ENCODE data around the gene UBR3.

The UBR3 gene

GRCh38 chr2:169823996-169824372 is 3.3 kb upstream of the UBR3 start:
- Histone ChIP-seq H3K27ac (ENCODE audit: low read length) (no peak overlapping the region; the same call in 1 of the 2 replicates), H3K27me3 (ENCODE audit: low read depth, low read length) (no peaks in the 10 kb centered on the region), H3K9ac (ENCODE audit: low read length) (peak overlapping the region; percentile 74), H3K4me3 (ENCODE audit: low read length) (peak overlapping the region; percentile 93), H2AFZ (ENCODE audit: low read depth, low read length) (peak overlapping the region; percentile 81; the same call in 1 of the 2 replicates), H3K9me3 (ENCODE audit: insufficient read depth, low read length) (no peaks in the 10 kb centered on the region), H4K20me1 (ENCODE audit: insufficient read depth, low read length) (peaks cover 11% of the 10 kb centered on the region), H3K36me3 (replicated peaks; ENCODE audit: low read depth, low read length) (peaks cover 25% of the 10 kb centered on the region), H3K79me2 (ENCODE audit: low read length) (peaks cover 59% of the 10 kb centered on the region), H3K4me1 (ENCODE audit: low read length) (peaks cover 24% of the 10 kb centered on the region), H3K4me2 (ENCODE audit: low read length) (peak overlapping the region; percentile 99)
- TF ChIP-seq EZH2phosphoT487 (IDR thresholded peaks at IDR 0.05; ENCODE audit: low read depth): no peak
- no peak for TF ChIP-seq CTCF (IDR thresholded peaks at IDR 0.05; ENCODE audit: low read depth, low read length)

- peak within 1 kb of the TSS; percentile 99 for H3K4me2 ChIP-seq (ENCODE audit: low read length)
- no peak within 1 kb of the TSS; the same call in 1 of the 2 replicates for H3K27ac ChIP-seq (ENCODE audit: low read length)
- peak within 1 kb of the TSS; percentile 74 for H3K9ac ChIP-seq (ENCODE audit: low read length)
- H3K4me3 ChIP-seq (ENCODE audit: low read length): peak within 1 kb of the TSS; percentile 93
- peaks cover 61% of the 10 kb centered on the region for H3K79me2 ChIP-seq (ENCODE audit: low read length)
- H3K9me3 ChIP-seq (ENCODE audit: insufficient read depth, low read length): no peaks in the 10 kb centered on the region
- TF ChIP-seq EZH2phosphoT487 (IDR thresholded peaks at IDR 0.05; ENCODE audit: low read depth) (no peak), CTCF (IDR thresholded peaks at IDR 0.05; ENCODE audit: low read depth, low read length) (peak; percentile 97)
- H2AFZ ChIP-seq (ENCODE audit: low read depth, low read length): peak within 1 kb of the TSS; percentile 81
- peaks cover 13% of the 10 kb centered on the region for H4K20me1 ChIP-seq (ENCODE audit: insufficient read depth, low read length)
- H3K4me1 ChIP-seq (ENCODE audit: low read length): peaks cover 25% of the 10 kb centered on the region
- H3K27me3 ChIP-seq (ENCODE audit: low read depth, low read length): no peaks in the 10 kb centered on the region
- peaks cover 24% of the 10 kb centered on the region for H3K36me3 ChIP-seq (replicated peaks; ENCODE audit: low read depth, low read length)
Measured at GRCh38 chr2:169824373-169825333, 2.6 kb upstream of the UBR3 start, which contains the start of gene METTL5. Gene METTL5 (minus strand): TSS chr2:169824905. CDS start chr2:169824597, 308 bp downstream.

- H4K20me1 ChIP-seq (ENCODE audit: insufficient read depth, low read length): peaks cover 13% of the 10 kb centered on the region
- peak overlapping the region; percentile 85 for H3K4me3 ChIP-seq (ENCODE audit: low read length)
- peak overlapping the region; percentile 89 for H3K4me2 ChIP-seq (ENCODE audit: low read length)
- H3K9ac ChIP-seq (ENCODE audit: low read length): peak overlapping the region; percentile 63
- H3K27ac ChIP-seq (ENCODE audit: low read length): no peak overlapping the region
- H3K27me3 ChIP-seq (ENCODE audit: low read depth, low read length): no peaks in the 10 kb centered on the region
- no peak overlapping the region; the same call in 1 of the 2 replicates for H2AFZ ChIP-seq (ENCODE audit: low read depth, low read length)
- H3K4me1 ChIP-seq (ENCODE audit: low read length): peaks cover 19% of the 10 kb centered on the region
- H3K36me3 ChIP-seq (replicated peaks; ENCODE audit: low read depth, low read length): no peaks in the 10 kb centered on the region
- H3K9me3 ChIP-seq (ENCODE audit: insufficient read depth, low read length): no peaks in the 10 kb centered on the region
- peaks cover 59% of the 10 kb centered on the region for H3K79me2 ChIP-seq (ENCODE audit: low read length)
- no peak for TF ChIP-seq CTCF (IDR thresholded peaks at IDR 0.05; ENCODE audit: low read depth, low read length)
- TF ChIP-seq EZH2phosphoT487 (IDR thresholded peaks at IDR 0.05; ENCODE audit: low read depth): no peak
Measured at GRCh38 chr2:169828141-169828811, 1.0 kb downstream of the UBR3 start.

- Histone ChIP-seq H3K4me2 (ENCODE audit: low read length) (no peak overlapping the region), H3K27ac (ENCODE audit: low read length) (no peak overlapping the region), H3K4me3 (ENCODE audit: low read length) (no peak overlapping the region), H3K36me3 (replicated peaks; ENCODE audit: low read depth, low read length) (no peaks in the 10 kb centered on the region), H3K9ac (ENCODE audit: low read length) (no peak overlapping the region), H2AFZ (ENCODE audit: low read depth, low read length) (no peak overlapping the region), H3K27me3 (ENCODE audit: low read depth, low read length) (no peaks in the 10 kb centered on the region), H3K9me3 (ENCODE audit: insufficient read depth, low read length) (no peaks in the 10 kb centered on the region), H3K79me2 (ENCODE audit: low read length) (peaks cover 51% of the 10 kb centered on the region), H3K4me1 (ENCODE audit: low read length) (no peaks in the 10 kb centered on the region), H4K20me1 (ENCODE audit: insufficient read depth, low read length) (no peaks in the 10 kb centered on the region)
- TF ChIP-seq EZH2phosphoT487 (IDR thresholded peaks at IDR 0.05; ENCODE audit: low read depth): no peak
- no peak for TF ChIP-seq CTCF (IDR thresholded peaks at IDR 0.05; ENCODE audit: low read depth, low read length)
Measured at GRCh38 chr2:169834401-169834800, 7.1 kb downstream of the UBR3 start.

All from OCI-LY3 (cell line).